ENCODE data around the gene SMU1.

SMU1 gene

DNA sequence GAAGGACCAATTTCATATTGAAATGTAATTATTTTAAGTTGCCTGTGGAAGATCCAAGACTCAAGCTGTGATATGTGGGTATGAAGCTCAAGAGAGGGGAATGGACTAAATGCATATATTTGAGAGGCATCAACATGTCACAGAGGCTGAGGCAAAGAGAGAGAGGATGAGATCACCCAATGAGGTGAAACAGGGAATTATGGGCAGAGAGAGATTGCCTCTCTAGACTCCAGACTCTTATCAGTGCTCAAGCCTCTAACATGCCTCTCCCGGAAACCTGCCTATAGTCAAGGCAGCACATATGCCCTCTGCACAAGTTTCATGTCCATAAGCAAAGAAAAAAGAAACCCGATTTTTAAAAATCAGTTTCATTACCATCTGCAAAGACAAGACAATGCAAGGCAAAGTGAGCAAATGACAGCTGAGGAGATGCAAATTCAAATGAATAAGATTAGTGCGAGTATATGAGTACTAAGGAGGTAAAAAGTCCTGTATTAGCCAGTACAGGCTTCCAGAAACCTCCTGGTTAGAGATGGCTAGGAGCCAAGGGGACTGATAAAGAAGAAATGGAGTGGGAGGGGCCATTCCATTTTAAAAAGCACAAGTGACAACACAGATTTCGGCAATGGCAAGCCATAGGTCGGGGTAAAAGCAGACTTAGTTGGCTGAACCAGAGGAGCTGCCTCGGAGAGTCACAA, 84.4 kb downstream of the SMU1 start:
- TF ChIP-seq, protein P1, sequence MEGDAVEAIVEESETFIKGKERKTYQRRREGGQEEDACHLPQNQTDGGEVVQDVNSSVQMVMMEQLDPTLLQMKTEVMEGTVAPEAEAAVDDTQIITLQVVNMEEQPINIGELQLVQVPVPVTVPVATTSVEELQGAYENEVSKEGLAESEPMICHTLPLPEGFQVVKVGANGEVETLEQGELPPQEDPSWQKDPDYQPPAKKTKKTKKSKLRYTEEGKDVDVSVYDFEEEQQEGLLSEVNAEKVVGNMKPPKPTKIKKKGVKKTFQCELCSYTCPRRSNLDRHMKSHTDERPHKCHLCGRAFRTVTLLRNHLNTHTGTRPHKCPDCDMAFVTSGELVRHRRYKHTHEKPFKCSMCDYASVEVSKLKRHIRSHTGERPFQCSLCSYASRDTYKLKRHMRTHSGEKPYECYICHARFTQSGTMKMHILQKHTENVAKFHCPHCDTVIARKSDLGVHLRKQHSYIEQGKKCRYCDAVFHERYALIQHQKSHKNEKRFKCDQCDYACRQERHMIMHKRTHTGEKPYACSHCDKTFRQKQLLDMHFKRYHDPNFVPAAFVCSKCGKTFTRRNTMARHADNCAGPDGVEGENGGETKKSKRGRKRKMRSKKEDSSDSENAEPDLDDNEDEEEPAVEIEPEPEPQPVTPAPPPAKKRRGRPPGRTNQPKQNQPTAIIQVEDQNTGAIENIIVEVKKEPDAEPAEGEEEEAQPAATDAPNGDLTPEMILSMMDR (IDR thresholded peaks at IDR 0.05; ENCODE audit: low read depth, low read length): no peak
- TF ChIP-seq EZH2phosphoT487 (IDR thresholded peaks at IDR 0.05; ENCODE audit: low read depth): no peak

More for the DNA sequence above, 84.4 kb downstream of the SMU1 start:
- no peak overlapping the region for H3K9ac ChIP-seq (ENCODE audit: low read length)
- H3K4me1 ChIP-seq (ENCODE audit: low read length): no peaks in the 10 kb centered on the region
- H3K27ac ChIP-seq (ENCODE audit: low read length): no peak overlapping the region
- H2AFZ ChIP-seq (ENCODE audit: low read depth, low read length): no peak overlapping the region
- no peak overlapping the region for H3K4me3 ChIP-seq (ENCODE audit: low read length)
- no peaks in the 10 kb centered on the region for H3K27me3 ChIP-seq (ENCODE audit: low read depth, low read length)
- H3K36me3 ChIP-seq (replicated peaks; ENCODE audit: low read depth, low read length): peaks cover 35% of the 10 kb centered on the region
- H3K9me3 ChIP-seq (ENCODE audit: insufficient read depth, low read length): no peaks in the 10 kb centered on the region
- no peak overlapping the region for H3K4me2 ChIP-seq (ENCODE audit: low read length)
- H3K79me2 ChIP-seq (ENCODE audit: low read length): peaks cover 44% of the 10 kb centered on the region
- H4K20me1 ChIP-seq (ENCODE audit: insufficient read depth, low read length): peaks cover 6% of the 10 kb centered on the region; the same call in 1 of the 2 replicates
